HL-60 (cell line): ENCODE data around the gene SAFB.

Experiments used
- DNase-seq, 2 experiments: peaks; one replicate each; pipeline ENCODE4 v3.0.0-alpha.2; 2010 to 2020; ENCODE audit warnings: low read depth in 1 of 2, low spot score in 1 of 2
- H3K27ac ChIP-seq: fragments of 250-450 bp; sonication (Bioruptor Pico); replicated peaks from 2 replicates; pipeline ENCODE4 v1.5.1; 2020; ENCODE audit warnings: mild to moderate bottlenecking, moderate library complexity
- H3K27me3 ChIP-seq: fragments of 250-450 bp; sonication (Bioruptor Pico); 2 replicates; pipeline ENCODE4 v1.5.1; 2021; ENCODE audit warnings: mild to moderate bottlenecking, moderate library complexity; ENCODE audit not compliant: insufficient read depth, poor library complexity, severe bottlenecking
- H3K4me3 ChIP-seq: replicated peaks from 2 replicates; pipeline ENCODE4 v1.5.1; 2011; ENCODE audit warnings: mild to moderate bottlenecking, control low read depth, low read length; ENCODE audit not compliant: insufficient read depth
- GABPA ChIP-seq: IDR thresholded peaks from 2 replicates; pipeline ENCODE4 v1.6.1; 2012; ENCODE audit warnings: low read depth
- POLR2AphosphoS5 ChIP-seq: IDR thresholded peaks from 2 replicates; pipeline ENCODE4 v1.6.1; 2012; ENCODE audit warnings: low read depth
- SPI1 ChIP-seq: IDR thresholded peaks from 2 replicates; pipeline ENCODE4 v1.6.1; 2012; ENCODE audit warnings: low read depth, mild to moderate bottlenecking, borderline replicate concordance
- TF ChIP-seq, protein P1 (sequence below): IDR thresholded peaks from 2 replicates; pipeline ENCODE4 v1.6.1; 2012; ENCODE audit warnings: low read depth; ENCODE audit not compliant: insufficient replicate concordance
- TF ChIP-seq, protein P2 (sequence below): IDR thresholded peaks from one replicate; pipeline ENCODE4 v1.5.1; 2011; ENCODE audit warnings: low read length, control low read depth, inconsistent platforms; ENCODE audit not compliant: insufficient read depth

The SAFB gene

DNA sequence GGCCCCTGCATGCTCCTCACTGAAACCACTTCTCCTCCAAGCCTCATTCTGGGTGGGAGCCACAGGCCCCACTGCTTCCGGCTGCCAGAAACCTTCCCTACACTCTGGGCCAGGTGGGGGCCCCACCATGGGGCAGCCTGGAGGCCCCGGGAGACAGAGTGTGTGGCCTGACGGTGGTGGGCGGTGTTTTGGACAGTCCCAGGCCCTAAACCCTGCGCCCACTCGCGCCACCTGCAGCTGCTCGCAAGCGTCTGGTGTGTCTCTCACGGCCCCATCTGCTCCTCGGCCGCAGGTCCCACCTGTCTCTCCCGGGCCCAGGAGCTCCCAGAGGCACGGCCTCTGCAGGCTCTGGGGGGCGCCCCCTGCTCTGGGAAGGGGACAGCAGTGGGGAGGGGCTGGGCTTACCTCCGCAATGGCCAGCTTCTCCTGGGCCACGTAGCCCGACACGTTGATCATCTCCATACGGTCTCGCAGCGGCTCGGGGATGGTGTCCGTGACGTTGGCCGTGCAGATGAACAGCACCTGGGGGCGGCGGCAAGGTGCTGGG lies 72.8 kb downstream of the SAFB start:
- Histone ChIP-seq H3K27ac (no peak overlapping the region), H3K4me3 (no peak overlapping the region), H3K27me3 (no peaks in the 10 kb centered on the region)
- DNase-seq, result no peak
- TF ChIP-seq GABPA (no peak), POLR2AphosphoS5 (peak; percentile 55; the same call in 1 of the 2 replicates)

DNA sequence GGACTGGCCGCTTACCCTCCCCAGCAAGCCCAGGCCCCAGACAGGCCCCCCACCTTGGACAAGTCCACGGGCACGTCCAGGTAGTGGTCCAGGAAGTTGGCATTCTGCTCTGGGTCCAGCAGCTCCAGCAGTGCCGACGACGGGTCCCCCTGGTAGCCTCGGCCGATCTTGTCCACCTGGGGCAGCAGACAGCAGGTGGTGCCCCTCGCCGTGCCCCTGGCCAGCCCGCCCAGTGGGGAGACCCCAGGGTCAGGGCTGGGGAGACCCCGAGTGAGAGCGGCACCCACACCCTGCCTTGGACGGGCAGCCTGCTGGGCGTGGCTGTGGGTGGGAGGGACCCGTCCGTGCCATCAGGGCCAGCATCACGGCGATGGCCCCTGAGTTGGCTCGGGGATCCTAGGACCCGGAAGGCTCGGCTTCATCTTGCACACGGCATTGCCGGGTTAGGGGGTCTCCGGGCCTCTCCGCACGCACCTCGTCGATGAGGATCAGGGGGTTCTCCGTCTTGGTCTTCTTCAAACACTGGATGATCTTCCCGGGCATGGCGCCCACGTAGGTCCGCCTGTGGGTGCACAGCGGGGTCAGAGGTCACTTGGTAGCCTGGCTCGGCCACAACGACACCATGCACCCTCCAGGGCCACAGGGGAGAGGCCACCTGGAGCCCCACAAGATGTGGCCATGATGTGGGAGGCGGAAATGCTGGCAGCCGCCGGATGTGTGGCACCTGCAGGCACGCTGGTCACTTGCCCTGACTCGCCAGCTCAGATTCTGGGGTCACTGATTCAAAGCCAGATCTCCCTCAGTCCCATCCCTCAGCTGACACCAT lies 73.5 kb downstream of the SAFB start:
- DNase-seq, result no peak
- Histone ChIP-seq H3K27me3 (no peaks in the 10 kb centered on the region), H3K27ac (no peak overlapping the region), H3K4me3 (no peak overlapping the region)
- TF ChIP-seq GABPA (no peak), SPI1 (no peak), POLR2AphosphoS5 (peak; percentile 30; the same call in 1 of the 2 replicates)
- TF ChIP-seq, protein P1, sequence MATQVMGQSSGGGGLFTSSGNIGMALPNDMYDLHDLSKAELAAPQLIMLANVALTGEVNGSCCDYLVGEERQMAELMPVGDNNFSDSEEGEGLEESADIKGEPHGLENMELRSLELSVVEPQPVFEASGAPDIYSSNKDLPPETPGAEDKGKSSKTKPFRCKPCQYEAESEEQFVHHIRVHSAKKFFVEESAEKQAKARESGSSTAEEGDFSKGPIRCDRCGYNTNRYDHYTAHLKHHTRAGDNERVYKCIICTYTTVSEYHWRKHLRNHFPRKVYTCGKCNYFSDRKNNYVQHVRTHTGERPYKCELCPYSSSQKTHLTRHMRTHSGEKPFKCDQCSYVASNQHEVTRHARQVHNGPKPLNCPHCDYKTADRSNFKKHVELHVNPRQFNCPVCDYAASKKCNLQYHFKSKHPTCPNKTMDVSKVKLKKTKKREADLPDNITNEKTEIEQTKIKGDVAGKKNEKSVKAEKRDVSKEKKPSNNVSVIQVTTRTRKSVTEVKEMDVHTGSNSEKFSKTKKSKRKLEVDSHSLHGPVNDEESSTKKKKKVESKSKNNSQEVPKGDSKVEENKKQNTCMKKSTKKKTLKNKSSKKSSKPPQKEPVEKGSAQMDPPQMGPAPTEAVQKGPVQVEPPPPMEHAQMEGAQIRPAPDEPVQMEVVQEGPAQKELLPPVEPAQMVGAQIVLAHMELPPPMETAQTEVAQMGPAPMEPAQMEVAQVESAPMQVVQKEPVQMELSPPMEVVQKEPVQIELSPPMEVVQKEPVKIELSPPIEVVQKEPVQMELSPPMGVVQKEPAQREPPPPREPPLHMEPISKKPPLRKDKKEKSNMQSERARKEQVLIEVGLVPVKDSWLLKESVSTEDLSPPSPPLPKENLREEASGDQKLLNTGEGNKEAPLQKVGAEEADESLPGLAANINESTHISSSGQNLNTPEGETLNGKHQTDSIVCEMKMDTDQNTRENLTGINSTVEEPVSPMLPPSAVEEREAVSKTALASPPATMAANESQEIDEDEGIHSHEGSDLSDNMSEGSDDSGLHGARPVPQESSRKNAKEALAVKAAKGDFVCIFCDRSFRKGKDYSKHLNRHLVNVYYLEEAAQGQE, result no peak
- TF ChIP-seq, protein P2, sequence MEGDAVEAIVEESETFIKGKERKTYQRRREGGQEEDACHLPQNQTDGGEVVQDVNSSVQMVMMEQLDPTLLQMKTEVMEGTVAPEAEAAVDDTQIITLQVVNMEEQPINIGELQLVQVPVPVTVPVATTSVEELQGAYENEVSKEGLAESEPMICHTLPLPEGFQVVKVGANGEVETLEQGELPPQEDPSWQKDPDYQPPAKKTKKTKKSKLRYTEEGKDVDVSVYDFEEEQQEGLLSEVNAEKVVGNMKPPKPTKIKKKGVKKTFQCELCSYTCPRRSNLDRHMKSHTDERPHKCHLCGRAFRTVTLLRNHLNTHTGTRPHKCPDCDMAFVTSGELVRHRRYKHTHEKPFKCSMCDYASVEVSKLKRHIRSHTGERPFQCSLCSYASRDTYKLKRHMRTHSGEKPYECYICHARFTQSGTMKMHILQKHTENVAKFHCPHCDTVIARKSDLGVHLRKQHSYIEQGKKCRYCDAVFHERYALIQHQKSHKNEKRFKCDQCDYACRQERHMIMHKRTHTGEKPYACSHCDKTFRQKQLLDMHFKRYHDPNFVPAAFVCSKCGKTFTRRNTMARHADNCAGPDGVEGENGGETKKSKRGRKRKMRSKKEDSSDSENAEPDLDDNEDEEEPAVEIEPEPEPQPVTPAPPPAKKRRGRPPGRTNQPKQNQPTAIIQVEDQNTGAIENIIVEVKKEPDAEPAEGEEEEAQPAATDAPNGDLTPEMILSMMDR, result no peak

DNA sequence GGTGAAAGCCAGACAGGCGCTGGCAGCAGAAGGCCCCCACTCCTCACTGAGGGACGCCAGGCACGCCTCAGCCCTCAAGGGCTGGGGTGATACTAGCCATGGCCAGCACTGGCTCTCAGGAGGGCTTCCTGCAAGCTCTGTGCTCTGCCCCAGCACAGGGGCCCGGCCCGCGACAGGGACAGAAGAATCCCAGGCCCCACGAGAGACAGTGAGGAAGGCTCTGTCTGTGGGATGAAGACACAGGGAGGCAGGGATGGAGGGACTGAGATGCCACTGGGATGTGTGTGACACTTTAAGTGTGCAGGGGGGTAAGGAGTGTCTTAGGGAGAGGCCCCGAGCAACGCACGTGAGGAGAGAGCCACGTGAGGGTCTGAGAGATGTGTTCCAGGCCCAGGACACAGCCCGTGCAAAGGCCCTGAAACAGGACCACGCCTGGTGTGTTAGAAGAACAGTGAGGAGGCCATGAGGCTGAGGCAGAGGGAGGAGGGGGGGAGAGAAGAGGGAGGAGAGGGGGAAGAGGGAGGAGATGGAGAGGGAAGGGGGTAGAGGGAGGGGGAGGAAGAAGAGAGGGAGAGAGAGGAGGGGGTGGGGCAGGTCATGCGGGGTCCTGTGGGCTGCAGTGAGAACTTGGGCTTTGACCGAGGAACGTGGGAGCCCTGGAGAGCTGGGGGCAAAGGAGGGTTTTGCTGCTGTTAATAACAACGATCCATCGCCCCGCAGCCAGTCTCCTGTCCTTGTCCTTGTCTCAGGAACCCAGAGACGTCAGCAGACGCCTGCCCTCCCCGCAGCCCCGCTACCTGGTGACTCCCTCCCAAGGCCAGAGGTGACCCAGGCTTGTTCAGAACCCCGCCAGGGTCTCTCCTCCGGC lies 74.4 kb downstream of the SAFB start:
- TF ChIP-seq, protein P2, result no peak
- TF ChIP-seq, protein P1, result no peak
- TF ChIP-seq SPI1 (no peak), GABPA (no peak), POLR2AphosphoS5 (no peak; the same call in 1 of the 2 replicates)
- Histone ChIP-seq H3K27me3 (no peaks in the 10 kb centered on the region), H3K4me3 (no peak overlapping the region), H3K27ac (no peak overlapping the region)
- DNase-seq, result no peak

DNA sequence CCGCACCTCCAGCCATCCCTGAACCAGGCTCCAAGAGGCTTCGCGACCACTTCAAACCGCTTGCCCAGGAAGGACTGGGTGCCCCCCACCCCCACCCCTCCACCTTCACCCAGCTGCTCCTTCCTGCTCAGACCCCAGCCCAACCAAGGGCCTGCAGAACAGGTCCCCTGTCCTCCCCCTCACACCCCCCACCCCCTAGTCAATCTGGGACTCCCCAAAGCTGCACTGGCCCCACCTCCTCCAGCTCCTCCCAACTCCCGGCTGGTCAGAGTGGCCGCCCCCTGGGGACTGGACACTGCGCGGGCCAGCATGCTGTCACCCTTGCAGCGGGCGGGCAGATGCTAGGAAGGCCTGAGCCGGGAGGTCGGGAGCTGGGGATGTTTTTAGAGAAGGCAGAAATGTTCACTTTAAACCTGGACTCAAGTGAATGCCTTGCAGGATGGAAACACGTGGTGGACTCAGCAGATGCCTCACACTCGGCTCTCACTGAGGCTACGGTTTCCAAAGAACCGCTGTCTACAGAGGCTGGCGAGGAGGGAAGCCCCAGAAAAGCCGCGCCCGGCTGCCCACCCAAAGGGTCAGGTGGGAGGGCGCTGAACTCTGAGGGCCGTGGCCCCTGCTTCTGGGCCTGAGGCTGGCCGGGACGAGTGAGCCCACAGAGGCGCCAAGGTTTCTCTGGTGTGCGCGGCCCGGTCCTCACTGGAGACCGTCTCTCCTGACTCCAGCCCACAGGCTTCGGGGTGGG lies 75.2 kb downstream of the SAFB start:
- Histone ChIP-seq H3K4me3 (no peak overlapping the region), H3K27me3 (no peaks in the 10 kb centered on the region), H3K27ac (no peak overlapping the region)
- DNase-seq, result no peak
- TF ChIP-seq SPI1 (no peak), GABPA (no peak), POLR2AphosphoS5 (no peak; the same call in 1 of the 2 replicates)
- TF ChIP-seq, protein P2, result no peak
- TF ChIP-seq, protein P1, result no peak
